Dermis blood vessel endothelial cell (primary cell): ENCODE measurements around the gene TNRC18. TPM values are rescaled to one million over a fixed set of nuclear protein-coding genes. Genes with fewer than 3 reads are reported as not detected.
"Not testable (repeated sequence)": the region's sequence is repeated elsewhere in the genome, so short reads cannot be mapped to it uniquely, and the experiment has no call there.

Experiments
- DNase-seq: peaks from one replicate; pipeline ENCODE4 v3.0.0; 2010
- total RNA-seq: library from RNA; depleted of rRNA; stranded (reverse); fragments of >200 nt; gene quantifications from 2 replicates; pipeline ENCODE4 v1.2.3, GENCODE V29; 2014

The TNRC18 gene, protein sequence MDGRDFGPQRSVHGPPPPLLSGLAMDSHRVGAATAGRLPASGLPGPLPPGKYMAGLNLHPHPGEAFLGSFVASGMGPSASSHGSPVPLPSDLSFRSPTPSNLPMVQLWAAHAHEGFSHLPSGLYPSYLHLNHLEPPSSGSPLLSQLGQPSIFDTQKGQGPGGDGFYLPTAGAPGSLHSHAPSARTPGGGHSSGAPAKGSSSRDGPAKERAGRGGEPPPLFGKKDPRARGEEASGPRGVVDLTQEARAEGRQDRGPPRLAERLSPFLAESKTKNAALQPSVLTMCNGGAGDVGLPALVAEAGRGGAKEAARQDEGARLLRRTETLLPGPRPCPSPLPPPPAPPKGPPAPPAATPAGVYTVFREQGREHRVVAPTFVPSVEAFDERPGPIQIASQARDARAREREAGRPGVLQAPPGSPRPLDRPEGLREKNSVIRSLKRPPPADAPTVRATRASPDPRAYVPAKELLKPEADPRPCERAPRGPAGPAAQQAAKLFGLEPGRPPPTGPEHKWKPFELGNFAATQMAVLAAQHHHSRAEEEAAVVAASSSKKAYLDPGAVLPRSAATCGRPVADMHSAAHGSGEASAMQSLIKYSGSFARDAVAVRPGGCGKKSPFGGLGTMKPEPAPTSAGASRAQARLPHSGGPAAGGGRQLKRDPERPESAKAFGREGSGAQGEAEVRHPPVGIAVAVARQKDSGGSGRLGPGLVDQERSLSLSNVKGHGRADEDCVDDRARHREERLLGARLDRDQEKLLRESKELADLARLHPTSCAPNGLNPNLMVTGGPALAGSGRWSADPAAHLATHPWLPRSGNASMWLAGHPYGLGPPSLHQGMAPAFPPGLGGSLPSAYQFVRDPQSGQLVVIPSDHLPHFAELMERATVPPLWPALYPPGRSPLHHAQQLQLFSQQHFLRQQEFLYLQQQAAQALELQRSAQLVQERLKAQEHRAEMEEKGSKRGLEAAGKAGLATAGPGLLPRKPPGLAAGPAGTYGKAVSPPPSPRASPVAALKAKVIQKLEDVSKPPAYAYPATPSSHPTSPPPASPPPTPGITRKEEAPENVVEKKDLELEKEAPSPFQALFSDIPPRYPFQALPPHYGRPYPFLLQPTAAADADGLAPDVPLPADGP (N-terminal part only)
- total RNA-seq: 42.5 and 89.4 TPM in 2 replicates

DNA sequence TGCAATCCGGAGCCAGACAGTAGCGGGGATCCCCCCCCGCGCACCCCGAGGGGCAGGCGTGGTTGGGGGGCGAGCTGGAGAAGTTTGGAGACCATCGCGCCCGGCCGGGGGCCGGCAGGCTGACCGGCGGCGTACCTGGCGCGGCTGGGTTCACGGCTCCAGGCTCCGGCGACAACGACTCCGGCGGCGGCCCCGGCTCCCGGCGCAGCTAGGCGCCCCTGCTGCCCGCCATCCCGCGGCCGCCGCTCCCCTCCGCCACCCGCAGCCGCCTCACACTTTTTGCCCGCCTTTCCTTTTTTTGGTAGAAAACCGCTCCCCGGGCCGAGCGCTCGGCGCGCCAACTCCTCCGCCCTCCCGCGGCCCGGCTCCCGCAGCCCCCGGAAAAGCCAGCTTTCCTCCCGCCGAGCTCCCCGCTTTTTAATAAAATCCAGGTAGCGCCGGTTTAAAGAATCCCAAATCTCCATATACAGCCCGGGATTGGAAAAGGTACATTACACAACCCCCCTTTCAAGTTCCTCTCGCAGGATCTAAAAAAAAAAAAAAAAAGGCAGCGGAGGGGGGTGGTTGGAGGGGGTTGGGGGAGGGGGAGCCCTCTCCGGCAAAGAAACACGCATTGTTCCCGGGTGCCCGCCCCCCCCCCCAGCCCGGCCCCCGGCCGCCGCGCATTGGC lies at the start of gene TNRC18:
TNRC18 (minus strand) TSS at position 529 of the 670 bp plus-strand sequence. CDS start 2,588 bp downstream, outside the sequence.
- no peak for DNase-seq

DNA sequence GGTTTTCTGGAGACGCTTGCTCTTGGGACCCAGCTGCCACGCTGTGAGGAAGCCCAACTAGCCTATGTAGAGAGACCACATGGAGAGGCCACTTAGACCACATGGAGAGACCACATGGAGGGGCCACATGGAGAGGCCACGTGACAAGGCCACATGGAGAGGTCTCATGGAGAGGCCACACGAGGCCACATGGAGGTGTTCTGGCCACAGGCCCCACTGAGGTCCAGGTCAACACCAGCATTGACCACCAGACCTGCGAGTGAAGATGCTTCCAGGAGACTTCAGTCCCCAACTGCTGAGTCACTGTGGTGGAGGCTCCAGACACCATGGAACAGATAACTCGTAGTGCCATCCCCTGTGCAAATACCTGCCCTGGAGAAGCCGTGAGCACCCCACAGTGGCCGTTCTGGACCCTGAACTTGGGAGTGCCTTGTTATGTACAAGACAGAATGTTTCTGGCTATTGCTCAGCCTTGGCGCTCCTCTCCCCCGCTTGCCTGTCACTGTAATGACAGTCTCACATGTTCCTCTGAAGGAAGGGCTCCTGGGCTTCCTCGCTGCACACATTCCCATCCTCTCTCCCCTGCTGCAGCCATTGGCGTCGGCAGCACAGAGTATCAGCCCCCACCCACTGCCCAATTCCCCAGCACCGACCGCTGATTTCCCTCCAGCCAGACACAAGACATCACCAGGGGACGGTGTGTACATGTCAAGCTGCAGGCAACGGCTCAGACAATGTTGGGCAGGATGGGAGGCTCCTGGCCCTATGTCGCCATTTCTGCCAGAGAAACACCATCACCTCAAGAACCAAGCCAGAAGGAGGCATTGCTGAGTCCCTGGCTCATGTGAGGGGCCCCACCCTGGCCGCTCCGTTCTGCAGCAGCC lies 49.0 kb upstream of the TNRC18 start:
- DNase-seq: no peak

DNA sequence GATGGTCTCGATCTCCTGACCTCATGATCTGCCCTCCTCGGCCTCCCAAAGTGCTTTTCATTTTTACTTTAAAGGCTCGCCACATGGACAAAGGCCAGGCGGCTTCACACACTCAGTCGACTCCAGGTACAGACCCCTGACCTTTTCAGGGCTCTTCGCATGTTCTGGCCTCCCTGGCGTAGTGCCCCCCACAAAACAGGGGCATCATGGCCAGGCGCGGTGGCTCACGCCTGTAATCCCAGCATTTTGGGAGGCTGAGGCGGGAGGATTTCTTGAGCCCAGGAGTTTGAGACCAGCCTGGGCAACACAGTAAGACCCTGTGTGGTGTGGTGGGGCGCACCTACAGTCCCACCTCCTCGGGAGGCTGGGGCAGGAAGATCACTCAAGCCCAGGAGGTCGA lies 48.0 kb upstream of the TNRC18 start:
- not testable (repeated sequence) for DNase-seq

DNA sequence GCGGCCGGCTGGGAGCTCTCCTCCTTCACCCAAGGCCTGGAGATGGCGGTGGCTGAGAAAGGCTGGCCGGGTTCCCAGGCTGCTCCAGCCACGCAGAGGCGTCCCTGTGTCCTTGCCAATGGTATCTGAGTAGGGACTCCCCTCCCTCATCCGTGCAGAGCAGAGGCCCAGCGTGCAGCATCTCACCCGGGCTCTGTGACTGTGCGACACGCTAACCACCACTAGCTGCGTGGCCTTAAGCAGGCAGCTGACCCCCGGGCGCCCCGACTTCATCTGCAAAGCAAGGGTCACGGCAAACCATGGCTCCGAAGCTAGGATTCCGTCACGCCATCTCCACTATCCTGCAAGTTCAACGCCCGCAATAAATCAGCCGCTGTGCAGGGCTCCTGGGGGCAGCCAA lies 47.2 kb upstream of the TNRC18 start:
- no peak for DNase-seq

DNA sequence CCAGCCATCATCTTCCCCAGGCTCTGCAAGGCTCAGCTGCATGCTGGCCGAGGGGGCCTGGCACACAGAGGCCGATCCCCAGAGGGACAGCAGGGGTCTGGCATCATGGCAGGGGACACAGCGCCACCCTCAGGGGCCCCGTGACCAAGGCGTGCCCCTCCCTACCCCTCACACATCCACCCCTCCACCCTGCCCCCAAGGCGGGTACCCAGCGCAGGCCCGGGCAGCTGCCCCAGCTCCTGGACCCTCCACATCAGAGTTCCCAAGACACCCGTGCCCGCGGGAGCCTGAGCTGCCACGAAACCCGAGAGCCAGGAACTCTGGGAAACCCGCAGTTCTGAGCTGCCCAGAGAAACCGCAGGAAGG lies 46.5 kb upstream of the TNRC18 start:
- DNase-seq: no peak

DNA sequence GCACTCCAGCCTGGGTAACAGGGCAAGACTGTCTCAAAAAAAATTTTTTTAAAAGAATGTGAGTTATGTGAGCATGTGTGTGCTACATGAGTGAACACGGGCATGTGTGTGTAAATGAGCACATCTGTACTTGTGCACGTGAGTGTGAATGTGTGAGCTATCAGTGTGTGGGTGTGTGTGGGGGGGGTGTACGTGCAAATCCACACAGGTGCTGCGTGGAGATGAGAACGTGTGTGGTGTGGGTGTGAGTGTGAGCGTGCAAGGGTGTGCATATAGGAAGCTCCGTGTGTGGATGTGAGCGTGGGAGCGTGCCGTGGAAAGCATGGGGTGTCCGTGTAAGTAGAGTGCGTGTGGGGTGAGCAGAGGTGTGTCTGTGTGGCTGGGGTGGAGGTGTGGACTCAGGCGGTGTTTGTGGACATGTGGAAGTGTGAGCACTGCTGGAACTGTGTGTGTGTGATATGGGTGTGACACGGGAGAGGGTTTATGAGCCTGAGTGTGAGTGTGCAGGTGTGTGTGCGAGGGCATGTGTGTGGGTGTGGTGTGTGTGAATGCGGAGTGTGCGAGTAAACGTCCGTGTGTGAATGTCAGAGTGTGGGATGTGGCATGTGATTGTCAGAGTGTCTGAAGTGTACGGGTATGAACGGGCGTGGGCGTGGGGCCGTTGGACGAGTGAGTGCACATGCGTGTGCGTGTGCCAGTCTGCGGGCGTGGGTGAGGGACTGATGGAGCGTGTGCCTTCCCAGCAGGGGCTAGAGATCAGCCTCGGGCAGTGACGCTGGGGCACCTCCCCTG lies 45.9 kb upstream of the TNRC18 start:
- no peak for DNase-seq

DNA sequence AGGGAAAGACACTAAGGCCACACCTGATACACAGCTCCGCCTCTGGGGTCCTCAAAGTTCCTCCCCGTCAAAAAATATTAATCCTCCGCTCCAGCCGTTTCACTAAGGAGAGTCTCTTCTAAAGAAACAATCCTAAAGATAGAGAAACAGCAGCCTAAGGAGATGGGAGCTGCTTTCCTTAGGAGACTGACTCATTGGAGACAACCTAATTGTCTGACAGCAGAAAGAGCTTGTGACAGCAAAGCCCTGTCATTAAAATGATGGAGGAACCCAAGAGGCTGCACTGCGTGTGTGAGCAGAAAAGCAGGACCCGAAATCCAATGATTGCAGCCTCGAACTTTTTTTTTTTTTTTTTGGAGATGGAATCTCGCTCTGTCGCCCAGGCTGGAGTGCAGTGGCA lies 44.0 kb upstream of the TNRC18 start:
- DNase-seq: no peak

DNA sequence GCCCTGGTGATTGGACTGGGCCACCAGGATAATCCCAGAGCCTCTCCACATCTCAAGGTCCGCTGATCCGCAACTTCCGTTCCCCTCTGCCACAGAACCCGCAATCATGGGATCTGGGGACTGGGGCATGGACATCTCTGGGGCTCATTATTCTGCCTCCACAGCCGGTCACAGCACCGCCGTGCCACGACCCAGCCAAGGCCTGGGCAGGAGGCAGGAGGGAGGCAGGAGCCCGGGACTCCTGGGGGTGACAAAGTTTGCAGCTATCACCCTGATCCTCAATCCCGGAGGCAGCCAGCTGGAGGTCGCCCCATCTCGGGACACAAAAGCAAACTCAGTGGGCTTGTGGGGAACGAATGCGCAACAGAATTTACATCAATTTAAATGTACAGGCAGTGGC lies 42.9 kb upstream of the TNRC18 start:
- DNase-seq: no peak

DNA sequence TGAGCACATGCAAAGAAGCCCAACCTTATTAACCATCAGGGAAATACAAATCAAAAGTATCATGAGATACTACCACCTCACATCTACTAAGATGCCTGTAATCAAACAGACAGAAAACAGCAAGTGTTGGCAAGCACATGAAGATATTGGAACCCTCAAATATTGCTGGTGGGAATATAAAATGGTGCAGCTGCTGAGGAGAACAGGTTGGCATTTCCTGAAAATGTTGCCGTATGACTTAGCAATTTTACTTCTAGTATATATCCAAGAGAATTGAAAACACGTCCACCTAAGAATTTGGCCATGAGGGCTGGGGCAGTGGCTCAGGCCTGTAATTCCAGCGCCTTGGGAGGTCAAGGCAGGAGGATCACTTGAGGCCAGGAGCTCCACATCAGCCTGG lies 39.4 kb upstream of the TNRC18 start:
- no peak for DNase-seq

DNA sequence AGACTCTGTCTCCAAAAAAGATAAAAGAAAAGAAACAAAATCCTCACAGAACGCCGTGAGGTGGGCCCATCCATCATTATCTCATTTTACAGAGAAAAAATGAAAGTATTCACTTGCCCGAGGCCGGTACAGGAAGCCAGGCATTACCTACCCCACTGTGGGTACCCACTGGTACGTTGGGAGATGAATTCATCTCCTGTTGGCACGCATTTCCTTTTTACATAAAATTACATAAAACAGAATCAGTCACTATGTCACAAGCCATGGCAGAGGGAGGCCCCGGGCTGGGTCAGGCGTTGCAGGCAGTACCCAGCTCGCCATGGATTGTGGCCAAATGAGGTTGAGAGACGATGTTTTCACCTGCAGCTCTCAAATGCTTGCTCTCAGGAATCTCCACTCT lies 38.6 kb upstream of the TNRC18 start:
- no peak for DNase-seq

DNA sequence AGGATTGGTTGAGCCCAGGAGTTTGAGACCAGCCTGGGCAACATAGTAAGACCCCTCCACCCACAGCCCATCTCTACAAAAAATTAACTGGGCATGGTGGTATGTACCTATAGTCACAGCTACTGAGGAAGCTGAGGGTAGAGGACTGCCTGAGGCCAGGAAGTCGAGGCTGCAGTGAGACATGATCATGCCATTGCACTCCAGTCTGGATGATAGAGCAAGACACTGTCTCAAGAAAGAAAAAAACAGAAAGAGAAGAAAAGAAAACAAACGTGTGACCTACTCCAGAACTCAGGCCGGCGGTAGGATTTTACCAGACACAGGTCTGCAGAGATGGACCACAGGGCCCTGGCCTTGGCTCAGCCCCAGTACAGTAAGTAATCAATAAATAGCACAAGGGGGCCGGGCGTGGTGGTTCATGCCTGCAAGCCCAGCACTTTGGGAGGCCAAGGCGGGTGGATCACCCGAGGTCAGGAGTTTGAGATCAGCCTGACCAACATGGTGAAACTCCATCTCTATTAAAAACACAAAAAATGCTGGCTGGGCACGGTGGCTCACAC lies 35.4 kb upstream of the TNRC18 start:
- no peak for DNase-seq

DNA sequence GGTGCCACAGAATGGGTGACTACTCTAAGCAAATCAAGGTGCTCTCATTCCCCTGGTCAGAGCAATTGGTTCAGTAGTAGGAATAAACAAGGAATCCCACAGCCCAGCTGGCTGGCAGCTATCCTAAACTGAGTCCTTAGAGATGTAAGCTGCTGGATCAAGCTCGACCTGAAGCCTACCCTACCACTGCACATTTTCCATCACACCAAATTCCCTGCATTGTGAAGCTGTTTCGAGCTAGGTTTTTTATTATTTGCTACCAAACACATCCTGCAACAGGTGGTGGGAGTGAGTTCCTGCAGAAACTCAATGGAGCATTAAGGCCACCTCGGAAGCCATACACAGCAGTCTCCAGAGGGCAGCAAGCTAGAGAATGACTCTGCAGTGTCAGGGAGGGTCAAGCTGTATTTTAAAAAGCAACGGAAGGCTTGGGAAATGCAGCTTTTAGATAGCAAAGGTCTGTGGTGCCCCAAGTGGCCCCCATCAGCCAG lies 33.7 kb upstream of the TNRC18 start:
- DNase-seq: no peak

DNA sequence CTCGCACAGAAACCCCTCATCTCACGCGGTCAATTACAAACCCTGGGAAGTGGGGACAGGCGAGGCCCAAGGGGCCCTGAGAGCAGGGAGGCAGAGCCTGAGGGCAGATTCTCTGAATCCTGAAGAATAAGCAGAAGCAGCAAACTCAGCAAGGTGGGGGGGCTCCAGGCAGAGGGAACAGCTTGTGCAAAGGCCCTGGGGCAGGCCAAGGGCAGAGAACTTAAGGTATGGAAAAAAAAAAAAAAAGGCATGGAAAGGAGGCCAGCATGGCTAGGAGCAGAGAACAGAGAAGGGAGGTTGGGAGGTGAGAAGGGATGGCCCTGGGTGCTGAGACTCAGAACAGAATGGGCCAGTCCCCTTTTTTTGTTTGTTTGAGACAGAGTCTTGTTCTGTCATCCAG lies 32.8 kb upstream of the TNRC18 start:
- DNase-seq: no peak

DNA sequence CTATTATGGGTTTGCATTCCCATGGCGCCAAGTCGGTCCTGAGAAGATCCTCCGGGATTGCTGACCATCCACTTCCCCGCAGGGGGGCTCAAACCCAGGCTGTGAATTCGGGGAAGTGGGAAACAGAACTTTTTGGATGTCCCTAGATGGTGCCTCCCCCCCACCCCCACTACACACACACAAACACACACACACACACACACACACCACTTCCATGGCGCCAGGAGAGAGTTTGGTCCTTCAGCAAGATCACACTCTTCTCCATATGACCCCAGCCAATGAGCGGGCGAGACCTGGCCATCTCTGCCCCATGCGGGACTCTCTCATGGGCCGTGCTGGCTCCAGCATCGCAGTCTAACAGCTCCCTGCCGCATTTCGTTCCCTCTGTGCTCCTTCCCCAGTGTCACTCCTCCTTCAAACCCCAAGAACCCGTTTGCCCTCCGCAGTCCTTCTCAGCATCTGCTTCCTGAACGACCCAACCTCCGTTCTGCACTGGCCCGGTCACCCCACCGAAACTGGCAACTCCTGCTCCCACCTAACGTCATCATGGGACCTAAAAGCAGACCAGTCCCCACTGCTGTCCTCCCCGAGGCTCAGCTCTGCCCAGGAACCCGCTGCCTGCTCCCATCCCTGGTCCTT lies 32.1 kb upstream of the TNRC18 start:
- DNase-seq: no peak

DNA sequence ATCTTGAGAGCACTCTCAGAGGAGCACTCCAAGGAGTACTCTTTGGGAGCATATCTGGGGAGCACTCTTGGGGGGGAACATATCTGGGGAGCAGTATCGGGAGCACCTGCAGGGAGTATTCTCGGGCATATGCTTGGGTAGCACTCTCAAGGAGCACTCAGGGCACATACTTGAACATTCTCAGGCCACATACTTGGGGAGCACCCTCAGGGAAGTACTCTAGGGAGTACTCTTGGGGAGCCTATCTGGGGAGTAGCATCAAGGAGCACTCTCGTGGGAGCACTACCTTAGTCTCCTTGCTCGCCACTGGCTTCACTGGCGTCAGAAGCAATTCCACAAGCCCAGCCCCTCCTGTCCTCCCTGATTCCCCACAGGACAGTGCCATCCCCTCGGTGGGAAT lies 31.5 kb upstream of the TNRC18 start:
- DNase-seq: no peak

DNA sequence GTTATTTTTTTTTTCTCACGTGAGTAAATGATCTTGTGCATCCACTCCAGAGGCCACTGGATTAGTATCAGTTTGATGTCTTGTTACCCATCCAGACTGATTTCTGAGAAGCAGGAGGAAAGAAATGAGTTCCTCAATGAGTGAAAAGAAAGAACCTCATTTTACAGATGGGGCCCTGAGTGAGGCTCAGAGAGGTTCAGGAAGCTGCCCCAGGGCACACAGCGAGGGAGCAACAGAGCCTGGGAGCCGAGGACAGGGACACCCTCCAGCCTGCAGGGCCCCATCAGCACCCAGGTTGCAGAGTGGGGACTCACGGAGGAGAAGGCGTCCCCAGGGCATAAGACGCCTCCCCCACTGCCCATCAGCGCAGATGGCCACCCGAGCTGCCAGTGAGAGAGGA lies 30.9 kb upstream of the TNRC18 start:
- no peak for DNase-seq

DNA sequence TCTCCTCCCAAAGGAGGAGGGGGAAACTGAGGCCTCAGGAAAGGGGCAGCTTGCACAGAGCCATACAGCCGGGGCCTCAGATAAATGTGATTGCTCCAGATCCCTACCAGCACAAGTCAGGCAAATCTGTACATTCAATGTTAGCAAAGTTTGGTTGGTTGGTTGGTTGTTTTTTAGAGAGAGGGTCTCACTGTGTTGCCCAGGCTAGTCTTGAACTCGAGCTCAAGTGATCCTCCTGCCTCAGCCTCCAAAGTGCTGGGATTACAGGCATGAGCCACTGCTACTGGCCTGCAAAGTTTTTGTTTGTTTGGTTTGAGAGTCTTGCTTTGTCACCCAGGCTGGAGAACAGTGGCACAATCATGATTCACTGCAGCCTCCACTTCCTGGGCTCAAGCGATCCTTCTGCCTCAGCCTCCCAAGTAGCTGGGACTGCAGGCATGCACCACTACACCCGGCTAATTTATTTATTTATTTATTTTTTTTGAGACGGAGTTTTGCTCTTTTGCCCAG lies 30.0 kb upstream of the TNRC18 start:
- DNase-seq: no peak

DNA sequence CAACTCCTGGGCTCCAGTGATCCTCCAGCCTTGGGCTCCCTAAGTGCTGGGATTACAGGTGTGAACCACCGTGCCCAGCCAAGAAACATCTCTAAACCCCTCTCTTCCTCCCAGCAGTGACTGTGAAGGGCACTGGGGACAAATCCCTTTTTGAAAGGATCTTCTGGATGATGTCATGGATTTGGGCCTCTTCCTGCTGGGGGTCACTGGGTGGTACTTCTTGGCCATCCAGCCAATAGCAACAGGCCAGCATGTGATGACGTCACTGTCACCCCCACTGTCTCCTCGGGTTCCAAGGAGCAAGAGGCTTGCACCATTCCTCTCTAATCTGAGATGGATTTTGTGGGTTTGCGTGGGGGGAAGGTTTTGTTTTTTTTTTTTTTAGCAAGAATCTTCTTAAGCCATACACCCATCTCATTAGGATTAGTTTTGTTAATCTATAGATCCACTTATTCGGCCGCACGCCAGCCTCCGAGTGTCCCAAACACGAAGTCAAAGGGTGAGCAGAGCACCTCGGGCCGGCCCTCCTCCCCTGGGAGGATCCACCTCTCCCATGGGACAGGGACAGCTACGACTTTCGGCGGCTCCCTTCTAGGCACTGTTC lies 29.4 kb upstream of the TNRC18 start:
- DNase-seq: peak; percentile 48

DNA sequence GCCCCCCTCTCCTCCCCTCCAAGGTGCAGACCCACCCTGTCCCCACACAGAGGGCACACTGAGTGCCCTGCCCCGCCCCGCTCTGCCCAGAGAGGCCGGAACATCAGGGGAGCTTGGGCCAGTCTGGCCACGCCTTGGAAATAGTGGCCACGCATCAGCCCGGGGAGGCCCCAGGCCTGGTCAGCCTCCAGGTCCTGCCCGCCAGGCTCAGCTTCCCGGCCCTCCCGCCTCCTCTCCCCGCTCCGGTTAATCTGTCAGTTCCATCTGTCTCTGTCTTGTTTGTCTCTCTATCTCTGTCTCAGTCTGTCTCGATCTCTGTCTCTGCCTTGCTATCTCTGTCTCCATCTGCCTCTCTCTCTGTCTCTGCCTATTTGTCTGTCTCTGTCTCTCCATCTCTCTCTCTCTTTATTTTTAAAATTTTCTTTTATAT lies 28.9 kb upstream of the TNRC18 start:
- DNase-seq: no peak
